Right renal pelvis (tissue), 4 donors: ENCODE data around the gene NTN3. TPM values are rescaled to one million over a fixed set of nuclear protein-coding genes. Genes with fewer than 3 reads are reported as not detected.

Experiments used
- DNase-seq, 4 donors: peaks; one replicate each; pipeline ENCODE4 v3.0.0-alpha.2; 2013; ENCODE audit warnings: low read depth in 4 of 4, low spot score in 3 of 4, missing footprints in 1 of 4
- polyA plus RNA-seq, 4 donors: library from polyadenylated mRNA; unstranded; fragments of 120-200 nt; gene quantifications; one replicate each; pipeline ENCODE4 v1.2.1, GENCODE V29; 2013; ENCODE audit not compliant: insufficient read length in 4 of 4

NTN3 gene
- polyA plus RNA-seq, 4 donors: 2.0 to 3.6 (median 2.5) TPM

GRCh38 chr16:2511996-2512734 is 41.1 kb downstream of the NTN3 start:
- DNase-seq: no peak

GRCh38 chr16:2512735-2513404 is 41.8 kb downstream of the NTN3 start:
- DNase-seq: no peak

- peak; percentile 82 to 87 (median 85) for DNase-seq
Measured at GRCh38 chr16:2513405-2514332, 42.6 kb downstream of the NTN3 start, which contains the start of gene ATP6V0C. Gene ATP6V0C (plus strand): TSS chr16:2513952. CDS start chr16:2514104, 152 bp downstream.

GRCh38 chr16:2514333-2515179 is 43.5 kb downstream of the NTN3 start:
- DNase-seq: no peak

GRCh38 chr16:2515180-2515851 is 44.2 kb downstream of the NTN3 start:
- DNase-seq: no peak

- no peak for DNase-seq
Measured at GRCh38 chr16:2516391-2517240, 45.5 kb downstream of the NTN3 start.

GRCh38 chr16:2517954-2518605 is 47.0 kb downstream of the NTN3 start:
- no peak for DNase-seq

GRCh38 chr16:2518823-2519710 is 48.0 kb downstream of the NTN3 start:
- no peak for DNase-seq

GRCh38 chr16:2519711-2520080 is 48.6 kb downstream of the NTN3 start:
- DNase-seq: no peak

GRCh38 chr16:2520097-2520783 is 49.1 kb downstream of the NTN3 start, which contains the start of gene AMDHD2:
Gene AMDHD2 (plus strand): TSS chr16:2520371. CDS start chr16:2520459, 88 bp downstream.
- peak; percentile 61 to 81 (median 76) for DNase-seq

- no peak for DNase-seq
Measured at GRCh38 chr16:2520784-2521531, 49.9 kb downstream of the NTN3 start.

Other genes starting within 250 kb of the NTN3 start
- 10 to 100 TPM; 15.9 to 25.4 (median 16.8) TPM for gene E4F1, start 247.7 kb upstream of the NTN3 start, polyA plus RNA-seq
- gene DNASE1L2, start 234.9 kb upstream of the NTN3 start, polyA plus RNA-seq: 1 to 10 TPM in 2 of 4 donors, under 1 TPM in 2; 0.86 to 1.8 (median 0.95) TPM
- gene ECI1, start 219.7 kb upstream of the NTN3 start, polyA plus RNA-seq: 100 to 1,000 TPM in 1 of 4 donors, 10 to 100 TPM in 3; 57.6 to 101 (median 69.3) TPM
- gene RNPS1, start 203.2 kb upstream of the NTN3 start, polyA plus RNA-seq: 100 to 1,000 TPM; 184 to 221 (median 195) TPM
- 1 to 10 TPM; 5.2 to 6.7 (median 5.7) TPM for gene ABCA3, start 130.6 kb upstream of the NTN3 start, polyA plus RNA-seq
- gene CCNF, start 41.9 kb upstream of the NTN3 start, polyA plus RNA-seq: 10 to 100 TPM in 2 of 4 donors, 1 to 10 TPM in 2; 9.5 to 11.3 (median 10.1) TPM
- 10 to 100 TPM in 1 of 4 donors, 1 to 10 TPM in 3; 8.0 to 13.8 (median 9.1) TPM for gene TEDC2, start 11.2 kb upstream of the NTN3 start, polyA plus RNA-seq
- 10 to 100 TPM; 15.8 to 20.3 (median 17.9) TPM for gene TBC1D24, start 3.8 kb downstream of the NTN3 start, polyA plus RNA-seq
- gene ATP6V0C, start 42.7 kb downstream of the NTN3 start, polyA plus RNA-seq: 100 to 1,000 TPM; 186 to 294 (median 199) TPM
- 10 to 100 TPM; 19.7 to 33.1 (median 27.1) TPM for gene AMDHD2, start 49.1 kb downstream of the NTN3 start, polyA plus RNA-seq
- gene CEMP1, start 60.1 kb downstream of the NTN3 start, polyA plus RNA-seq: 10 to 100 TPM in 1 of 4 donors, 1 to 10 TPM in 2, not detected in 1; 4.5 to 10.7 (median 7.8) TPM
- gene PDPK1, start 66.7 kb downstream of the NTN3 start, polyA plus RNA-seq: 10 to 100 TPM; 45.7 to 57.3 (median 54.3) TPM
- 10 to 100 TPM; 23.4 to 26.4 (median 24.9) TPM for gene KCTD5, start 211.2 kb downstream of the NTN3 start, polyA plus RNA-seq
- 1 to 10 TPM; 1.3 to 2.1 (median 1.4) TPM for gene PRSS27, start 248.9 kb downstream of the NTN3 start, polyA plus RNA-seq